HG02970 (cell line): ENCODE data around the gene TRIM41.

Source experiments
- ATAC-seq: cut with Tn5 transposase; IDR thresholded peaks from one replicate; pipeline ENCODE4 v1.9.1; 2021; ENCODE audit warnings: mild to moderate bottlenecking, moderate library complexity, moderate number of reproducible peaks; ENCODE audit not compliant: unreplicated experiment, low FRiP score

The TRIM41 gene

GRCh38 chr5:181192337-181193046, 30.6 kb upstream of the TRIM41 start:
- no peak for ATAC-seq

GRCh38 chr5:181193656-181194055, 29.4 kb upstream of the TRIM41 start:
- no peak for ATAC-seq

GRCh38 chr5:181194489-181195248, 28.4 kb upstream of the TRIM41 start:
- ATAC-seq: no peak

GRCh38 chr5:181195249-181195761, 27.8 kb upstream of the TRIM41 start:
- ATAC-seq: no peak

GRCh38 chr5:181197326-181197951, 25.6 kb upstream of the TRIM41 start:
- ATAC-seq: no peak

- ATAC-seq: no peak
Observed at GRCh38 chr5:181198106-181198685, 24.9 kb upstream of the TRIM41 start.

GRCh38 chr5:181198905-181199519, 24.1 kb upstream of the TRIM41 start:
- peak; percentile 62 for ATAC-seq

GRCh38 chr5:181199881-181200638, 23.0 kb upstream of the TRIM41 start:
- ATAC-seq: no peak

GRCh38 chr5:181200816-181201215, 22.3 kb upstream of the TRIM41 start:
- ATAC-seq: no peak

- ATAC-seq: no peak
Observed at GRCh38 chr5:181203093-181203711, 19.9 kb upstream of the TRIM41 start.

- no peak for ATAC-seq
Observed at GRCh38 chr5:181203777-181204112, 19.3 kb upstream of the TRIM41 start.

GRCh38 chr5:181204113-181204825, 18.8 kb upstream of the TRIM41 start:
- no peak for ATAC-seq

GRCh38 chr5:181204826-181205760, 18.0 kb upstream of the TRIM41 start, which contains the start of gene TRIM7:
Gene TRIM7 (minus strand): TSS chr5:181205196. CDS start chr5:181205110, 86 bp downstream.
- ATAC-seq: no peak

- ATAC-seq: no peak
Observed at GRCh38 chr5:181205761-181206649, 17.1 kb upstream of the TRIM41 start.

- ATAC-seq: no peak
Observed at GRCh38 chr5:181207214-181207959, 15.7 kb upstream of the TRIM41 start.

GRCh38 chr5:181207960-181208253, 15.2 kb upstream of the TRIM41 start:
- ATAC-seq: no peak
